ENCODE data around the gene MPND. TPM values are rescaled to one million over a fixed set of nuclear protein-coding genes. Genes with fewer than 3 reads are reported as not detected.
A peak's percentile ranks its signal among the peaks of the same experiment; 100 is the strongest.

Gene MPND
- total and polyA plus RNA-seq, 10 of the 15 experiments (the other 5 are each of a cell fraction or from before 2014, with no cell fraction given), result 0.79 to 18.3 (median 6.0) TPM

- no peak for TF ChIP-seq CEBPZ (IDR thresholded peaks at IDR 0.05; ENCODE audit: low read depth, low read length)
- peak; percentile 60 to 64; a peak in 3 of 4 replicates for TF ChIP-seq BHLHE40 (IDR thresholded peaks at IDR 0.05; ENCODE audit: borderline replicate concordance in 1 of 2, low read depth in 2 of 2, low read length in 1 of 2)
- TF ChIP-seq BMI1 (IDR thresholded peaks at IDR 0.05; ENCODE audit: borderline replicate concordance), result no peak
- TF ChIP-seq MYC (IDR thresholded peaks at IDR 0.05; ENCODE audit: insufficient read depth, insufficient read length, insufficient replicate concordance, low read length, severe bottlenecking), result no peak
- TF ChIP-seq PBX3 (IDR thresholded peaks at IDR 0.05; ENCODE audit: insufficient replicate concordance, low read depth, low read length), result no peak
- no peak for TF ChIP-seq STAT3 (IDR thresholded peaks at IDR 0.05; ENCODE audit: low read depth, low read length)
- no peak; the same call in 1 of the 2 replicates for TF ChIP-seq CREB1 (IDR thresholded peaks at IDR 0.05; ENCODE audit: low read depth)
Measured at GRCh38 chr19:4369109-4369887, 25.9 kb downstream of the MPND start (continued).

Data from GM12878 (cell line).